GM21529 (cell line): ENCODE results near the gene IER2.
"Not testable (repeated sequence)": the region's sequence is repeated elsewhere in the genome, so short reads cannot be mapped to it uniquely, and the experiment has no call there.

Source experiments
- ATAC-seq: cut with Tn5 transposase; IDR thresholded peaks from one replicate; pipeline ENCODE4 v1.9.1; 2021; ENCODE audit not compliant: unreplicated experiment

The IER2 gene

DNA sequence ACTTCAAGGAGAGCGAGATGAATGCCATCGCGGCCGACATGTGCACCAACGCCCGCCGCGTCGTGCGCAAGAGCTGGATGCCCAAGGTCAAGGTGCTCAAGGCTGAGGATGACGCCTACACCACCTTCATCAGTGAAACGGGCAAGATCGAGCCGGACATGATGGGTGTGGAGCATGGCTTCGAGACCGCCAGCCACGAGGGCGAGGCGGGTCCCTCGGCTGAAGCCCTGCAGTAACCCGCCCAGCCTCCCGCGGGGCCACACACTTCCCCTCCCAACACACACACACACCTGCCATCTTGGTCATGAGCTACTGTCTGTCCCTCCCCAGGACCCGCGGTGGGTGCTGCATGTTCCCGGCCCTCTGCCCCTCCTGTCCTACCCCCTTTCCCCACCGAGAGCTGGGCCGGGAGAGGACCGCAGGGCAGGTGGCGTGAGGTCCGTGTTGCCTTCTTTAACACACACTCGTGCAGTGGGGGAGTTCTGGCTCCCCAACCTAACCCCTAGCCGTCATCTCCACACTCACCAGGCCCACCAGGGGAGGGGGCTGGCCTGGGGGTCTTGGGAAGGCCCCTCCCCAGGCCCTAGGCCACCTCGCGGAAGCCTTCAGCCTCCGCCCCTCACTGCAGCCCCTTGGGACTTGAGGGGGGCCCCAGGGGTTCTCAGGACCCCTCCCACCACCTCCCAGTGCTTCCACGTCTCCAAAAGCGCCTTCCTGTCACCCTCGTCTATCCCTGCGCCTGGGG lies 11.9 kb upstream of the IER2 start:
- no peak for ATAC-seq

DNA sequence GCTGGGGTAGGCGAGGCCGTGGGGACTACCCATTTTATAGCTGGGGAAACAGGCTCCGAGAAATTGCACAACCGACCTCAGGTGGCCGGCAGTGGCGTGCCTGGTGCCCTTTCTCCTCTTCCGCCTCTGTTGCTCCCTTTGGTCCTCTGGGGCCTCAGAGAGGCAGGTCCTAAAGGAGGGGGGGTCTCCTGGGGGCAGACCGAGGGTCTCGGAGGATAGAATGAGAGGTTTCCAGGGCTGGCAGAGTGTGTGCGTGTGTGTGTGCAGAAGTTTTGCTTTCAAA lies 11.4 kb upstream of the IER2 start:
- ATAC-seq = no peak

DNA sequence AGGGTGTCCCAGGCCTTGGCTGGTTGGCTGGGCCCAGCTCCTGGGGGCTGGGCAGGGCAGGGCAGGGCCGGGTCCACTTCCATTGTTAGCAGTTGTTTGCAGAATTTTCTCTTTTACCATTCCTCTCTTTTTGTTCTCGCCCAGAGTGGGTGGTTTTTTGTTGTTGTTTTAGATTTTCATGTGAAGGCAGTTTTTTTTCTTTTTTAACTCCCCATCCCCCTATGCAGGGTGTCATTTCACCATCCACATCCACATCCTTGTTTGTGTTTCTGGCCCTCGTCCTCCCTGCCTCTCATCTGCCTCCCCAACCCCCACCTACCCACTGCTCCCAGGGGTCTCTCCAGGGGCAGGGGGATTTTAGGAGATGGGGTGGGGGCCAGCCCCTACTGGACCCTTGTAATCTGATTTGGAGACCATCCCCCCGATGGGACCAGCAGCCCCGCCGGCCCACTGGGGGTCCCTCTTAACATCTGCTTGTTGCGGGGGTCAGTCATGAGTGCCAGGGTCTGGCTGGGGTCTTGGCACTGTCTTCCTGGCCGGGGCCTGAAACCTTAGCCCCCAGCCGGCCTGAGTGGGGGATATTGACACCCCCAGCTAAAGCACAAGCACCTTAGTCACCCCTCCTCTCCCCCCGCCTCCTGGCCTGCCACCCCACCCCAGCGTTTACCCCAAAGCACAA lies 10.4 kb upstream of the IER2 start:
- no peak for ATAC-seq

DNA sequence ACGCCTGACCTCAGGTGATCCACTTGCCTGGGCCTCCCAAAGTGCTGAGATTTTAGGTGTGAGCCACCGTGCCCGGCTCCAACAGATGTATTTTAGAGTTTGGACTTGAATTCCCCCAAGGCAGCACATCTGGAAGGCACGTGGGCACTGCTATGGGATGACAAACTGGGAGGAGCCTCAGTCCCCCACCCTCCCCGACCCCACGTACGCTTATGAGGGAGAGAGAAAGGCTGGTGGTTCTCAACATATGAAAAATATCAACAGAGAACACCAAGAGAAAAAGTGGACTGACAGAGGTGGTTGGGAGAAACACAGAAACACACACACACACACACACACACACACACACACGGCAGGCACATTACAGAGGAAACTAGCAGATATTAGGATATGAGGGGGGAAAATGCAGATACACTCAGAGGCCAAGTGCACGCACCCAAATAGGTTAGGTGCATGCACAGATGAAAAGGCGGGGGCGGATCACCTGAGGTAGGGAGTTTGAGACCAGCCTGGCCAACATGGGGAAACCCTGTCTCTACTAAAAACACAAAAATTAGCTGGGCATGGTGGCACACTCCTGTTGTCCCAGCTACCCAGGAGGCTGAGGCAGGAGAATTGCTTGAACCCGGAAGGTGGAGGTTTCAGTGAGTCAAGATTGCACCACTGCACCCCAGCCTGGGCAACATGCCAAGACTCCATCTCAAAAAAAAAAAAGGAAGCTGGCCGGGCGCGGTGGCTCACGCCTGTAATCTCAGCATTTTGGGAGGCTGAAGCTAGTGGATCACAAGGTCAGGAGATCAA lies 3.2 kb upstream of the IER2 start:
- no peak for ATAC-seq

DNA sequence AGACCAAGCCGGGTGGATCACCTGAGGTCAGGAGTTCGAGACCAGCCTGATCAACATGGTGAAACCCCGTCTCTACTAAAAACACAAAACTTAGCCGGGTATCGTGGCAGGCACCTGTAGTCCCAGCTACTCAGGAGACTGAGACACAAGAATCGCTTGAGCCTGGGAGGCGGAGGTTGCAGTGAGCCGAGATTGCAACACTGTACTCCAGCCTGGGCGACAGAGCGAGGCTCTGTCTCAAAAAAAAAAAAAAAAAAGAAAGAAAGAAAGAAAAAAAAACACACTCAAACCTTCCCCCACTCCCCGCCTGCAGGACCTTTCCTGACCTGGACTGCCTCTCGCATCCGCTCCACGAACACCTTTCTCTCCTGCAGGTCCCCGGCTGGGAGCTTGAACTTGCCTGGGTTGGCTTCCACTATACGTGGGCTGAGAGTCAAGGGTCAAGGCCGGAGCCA lies 1.0 kb upstream of the IER2 start:
- not testable (repeated sequence) for ATAC-seq

DNA sequence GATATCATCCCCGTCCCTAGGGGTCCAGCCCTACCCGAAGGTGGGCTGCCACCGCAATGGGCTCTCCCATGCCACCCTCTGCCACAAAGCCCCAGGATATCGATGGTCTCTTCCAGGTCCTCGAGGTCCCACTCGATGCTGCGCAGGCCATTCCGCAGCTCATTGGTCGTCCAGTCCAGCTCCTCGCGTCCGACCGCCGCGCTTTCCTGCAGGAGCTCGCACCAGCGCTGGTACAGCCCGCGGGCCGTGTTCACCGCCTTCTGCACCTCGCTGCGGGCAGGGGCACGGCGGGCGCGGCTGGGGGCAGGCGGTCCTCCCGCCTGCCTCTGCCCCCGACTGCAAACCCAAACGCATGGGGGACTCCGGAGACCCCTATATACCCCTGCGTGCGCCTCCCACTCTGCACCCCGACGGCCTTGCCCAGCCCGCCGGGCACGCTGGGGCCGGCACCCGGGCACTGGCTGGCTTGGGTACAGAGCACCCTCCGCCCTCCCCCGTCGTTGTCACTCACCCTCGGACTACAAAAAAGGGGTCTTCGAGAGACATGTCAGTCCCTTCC lies 504 bp upstream of the IER2 start:
- ATAC-seq = peak; percentile 2

DNA sequence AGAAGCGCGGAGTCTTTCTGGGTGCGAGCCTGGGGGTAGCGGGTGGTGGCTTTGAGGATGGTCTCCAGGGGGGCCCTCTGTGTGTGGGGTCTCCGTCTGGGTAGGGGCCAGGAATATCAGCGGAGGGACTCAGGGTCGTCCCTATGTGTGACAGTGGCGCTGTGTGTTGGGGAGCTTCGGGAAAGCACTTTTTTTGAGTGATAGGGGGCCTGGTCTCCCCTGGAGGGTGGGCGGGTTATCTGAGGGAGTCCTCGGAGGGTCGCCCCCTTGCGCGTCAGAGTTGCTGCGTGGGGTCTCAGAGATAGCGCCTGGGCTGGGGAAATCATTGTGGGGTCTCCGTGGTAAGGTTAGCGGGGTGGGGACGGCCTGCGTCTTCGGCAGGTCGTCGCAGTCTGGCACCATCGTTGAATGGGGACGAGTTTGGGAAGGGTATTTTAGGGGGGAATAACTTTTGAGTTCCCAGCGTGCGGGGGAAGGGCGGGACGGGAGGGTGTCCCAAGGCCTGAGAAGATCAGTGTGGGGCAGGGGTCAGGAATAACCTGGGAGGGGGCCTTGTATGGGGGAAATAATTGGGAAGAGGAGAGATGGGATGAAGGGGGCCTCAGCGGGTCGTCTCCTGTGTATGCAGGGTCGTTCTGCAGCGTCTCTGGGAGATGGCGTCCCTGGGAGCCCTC lies 857 bp downstream of the IER2 start:
- no peak for ATAC-seq

DNA sequence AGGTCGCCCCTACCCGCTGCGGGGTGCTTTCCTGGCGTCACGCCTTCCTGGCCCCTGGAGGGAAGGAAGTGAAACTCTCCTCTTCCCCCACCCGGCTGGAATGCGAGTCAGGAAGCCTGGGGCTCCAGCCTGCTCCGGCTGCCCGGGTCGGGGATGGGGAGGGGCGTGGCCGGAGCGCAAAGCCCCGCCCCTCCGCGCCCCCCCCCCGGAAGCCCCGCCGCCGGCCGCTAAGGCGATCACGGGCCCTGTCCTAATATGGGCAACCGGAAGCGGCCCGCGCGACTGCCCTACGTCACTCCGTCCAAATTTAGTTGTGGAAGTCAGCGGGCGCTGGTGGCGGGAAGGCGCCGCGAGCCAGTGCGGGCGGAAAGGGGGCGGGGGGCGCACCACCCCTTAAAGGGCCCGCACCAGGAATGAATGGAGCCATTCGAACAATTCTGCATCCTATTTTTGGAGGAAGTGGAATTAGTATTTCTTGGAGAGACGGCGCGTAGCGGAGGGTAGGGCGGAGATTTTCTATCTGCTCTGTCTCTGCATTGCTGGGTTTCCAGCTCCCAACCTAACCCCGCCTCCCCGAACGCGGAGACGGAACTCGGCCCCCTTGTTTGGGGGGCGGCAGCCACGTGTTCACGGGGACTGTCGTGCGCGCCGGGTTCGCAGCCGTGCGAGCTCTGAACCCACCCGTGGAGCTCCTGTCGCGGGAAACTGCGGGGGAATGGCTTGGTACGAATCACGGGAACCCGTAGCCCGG lies 1.6 kb downstream of the IER2 start:
- peak; percentile 32 for ATAC-seq

DNA sequence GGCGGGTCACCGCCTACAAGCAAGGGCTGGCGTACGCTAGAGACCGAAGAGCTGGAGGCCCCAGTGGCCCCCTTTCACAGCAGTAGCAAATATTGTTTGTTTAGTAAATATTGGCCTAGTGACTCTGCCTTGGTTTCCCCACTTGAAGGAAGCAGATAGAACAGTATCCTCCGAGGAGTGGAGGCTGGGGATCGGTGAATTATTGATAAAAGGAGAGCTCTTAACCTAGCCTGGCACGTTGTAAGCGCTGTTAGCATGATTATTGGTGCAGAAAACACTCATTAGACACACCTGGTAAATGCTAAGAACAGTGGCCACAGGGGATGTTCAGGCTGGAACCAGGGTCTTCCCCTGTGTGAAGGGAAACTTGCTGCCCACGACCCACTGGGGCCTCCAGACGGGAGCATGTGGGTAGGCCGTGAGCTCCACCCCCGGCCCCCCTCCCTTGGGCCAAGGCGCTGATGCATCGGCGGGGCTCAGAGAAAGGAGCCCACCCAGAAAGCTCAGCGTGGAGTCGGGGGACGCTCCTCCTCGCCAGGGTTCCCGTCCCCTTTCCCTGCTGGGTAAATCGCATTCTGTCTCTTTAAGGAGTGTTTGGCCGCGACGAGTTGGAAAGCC lies 2.3 kb downstream of the IER2 start:
- ATAC-seq = no peak

DNA sequence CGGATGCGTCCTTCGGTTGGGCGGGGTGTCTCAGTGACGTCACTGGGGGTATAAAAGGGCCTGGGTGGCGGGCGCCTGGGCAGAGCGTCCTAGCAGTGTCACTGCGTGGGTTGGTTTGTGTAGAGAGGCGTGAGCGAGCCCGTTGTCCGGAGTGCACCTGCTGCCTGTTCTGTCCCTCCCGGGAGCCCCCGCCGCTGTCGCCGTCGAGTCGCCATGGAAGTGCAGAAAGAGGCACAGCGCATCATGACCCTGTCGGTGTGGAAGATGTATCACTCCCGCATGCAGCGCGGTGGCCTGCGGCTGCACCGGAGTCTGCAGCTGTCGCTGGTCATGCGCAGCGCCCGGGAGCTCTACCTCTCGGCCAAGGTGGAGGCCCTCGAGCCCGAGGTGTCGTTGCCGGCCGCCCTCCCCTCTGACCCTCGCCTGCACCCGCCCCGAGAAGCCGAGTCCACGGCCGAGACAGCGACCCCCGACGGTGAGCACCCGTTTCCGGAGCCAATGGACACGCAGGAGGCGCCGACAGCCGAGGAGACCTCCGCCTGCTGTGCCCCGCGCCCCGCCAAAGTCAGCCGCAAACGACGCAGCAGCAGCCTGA lies 2.9 kb downstream of the IER2 start:
- ATAC-seq = peak; percentile 23

DNA sequence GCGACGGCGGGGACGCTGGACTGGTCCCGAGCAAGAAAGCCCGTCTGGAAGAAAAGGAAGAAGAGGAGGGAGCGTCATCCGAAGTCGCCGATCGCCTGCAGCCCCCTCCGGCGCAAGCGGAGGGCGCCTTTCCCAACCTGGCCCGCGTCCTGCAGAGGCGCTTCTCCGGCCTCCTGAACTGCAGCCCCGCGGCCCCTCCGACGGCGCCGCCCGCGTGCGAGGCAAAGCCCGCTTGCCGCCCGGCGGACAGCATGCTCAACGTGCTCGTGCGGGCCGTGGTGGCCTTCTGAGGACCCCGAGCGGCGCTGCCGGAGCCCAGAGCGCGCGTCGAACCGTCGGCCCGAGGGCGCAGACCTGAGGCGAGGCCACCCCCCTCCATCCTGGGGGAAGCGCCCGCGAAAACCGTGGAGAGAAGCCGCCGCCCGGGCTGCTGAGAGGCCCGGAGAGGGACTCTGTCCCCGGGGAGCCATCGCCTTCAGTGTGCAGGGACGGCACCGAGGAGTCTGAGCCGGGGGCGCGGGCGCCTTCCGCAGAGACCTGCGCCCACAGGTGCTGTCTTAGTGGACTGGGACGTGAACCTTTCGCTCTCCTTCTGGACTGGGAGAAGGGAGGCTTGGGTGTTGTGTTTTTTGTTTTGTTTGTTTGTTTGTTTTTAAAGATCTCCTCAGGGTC lies 3.5 kb downstream of the IER2 start:
- ATAC-seq = no peak

DNA sequence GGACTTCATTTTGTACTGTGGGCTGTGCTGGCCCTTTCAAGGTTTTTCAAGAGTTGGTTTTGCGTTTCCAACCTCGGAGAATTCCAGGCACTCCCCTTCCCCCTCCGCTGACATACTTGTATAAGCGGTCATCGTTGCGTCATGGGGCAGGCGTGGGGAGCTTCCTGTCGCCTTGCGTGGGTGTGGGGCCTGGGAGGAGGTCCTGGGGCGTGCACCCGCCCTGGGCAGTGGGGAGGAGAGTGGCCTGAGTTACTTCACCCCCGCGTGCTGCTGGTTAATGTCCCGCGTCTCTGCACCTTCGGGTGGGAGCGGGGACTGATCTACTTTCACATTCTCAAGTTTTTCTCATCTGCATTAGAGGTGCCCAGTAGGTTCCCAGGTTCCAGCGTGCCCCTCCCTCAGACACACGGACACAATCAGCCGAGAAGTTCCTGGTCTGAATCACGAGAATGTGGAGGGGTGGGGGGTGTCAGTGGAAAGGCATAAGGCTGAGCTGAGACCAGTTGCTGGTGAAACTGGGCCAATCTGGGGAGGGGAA lies 4.1 kb downstream of the IER2 start:
- ATAC-seq = no peak

DNA sequence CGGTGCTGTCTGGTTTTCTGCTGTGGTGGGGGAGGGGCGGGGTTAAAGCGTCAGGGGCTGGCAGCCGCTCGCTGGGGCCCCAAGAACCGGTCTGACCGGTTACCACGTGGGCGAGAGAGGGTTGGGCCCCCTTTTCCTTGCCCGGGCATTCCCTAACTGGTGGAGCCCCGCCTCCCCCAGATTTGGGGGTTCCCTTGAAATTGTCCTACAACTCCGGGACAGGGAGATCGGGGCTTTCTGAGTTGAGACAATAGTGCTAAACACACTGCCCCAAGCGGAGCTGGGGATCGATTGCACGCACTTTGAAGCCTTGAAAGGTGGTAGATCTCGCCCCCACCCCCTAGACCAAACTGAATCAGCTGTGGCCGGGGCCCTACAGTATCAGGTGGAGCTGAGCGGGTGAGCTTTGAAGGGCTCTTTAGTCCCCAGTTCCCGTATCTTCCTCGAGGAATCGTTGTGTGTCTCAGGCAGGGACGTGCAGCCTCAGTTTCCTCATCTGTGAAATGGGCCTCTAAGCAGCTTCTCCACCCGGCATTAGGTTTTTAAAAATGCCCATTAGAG lies 4.8 kb downstream of the IER2 start:
- ATAC-seq = no peak

DNA sequence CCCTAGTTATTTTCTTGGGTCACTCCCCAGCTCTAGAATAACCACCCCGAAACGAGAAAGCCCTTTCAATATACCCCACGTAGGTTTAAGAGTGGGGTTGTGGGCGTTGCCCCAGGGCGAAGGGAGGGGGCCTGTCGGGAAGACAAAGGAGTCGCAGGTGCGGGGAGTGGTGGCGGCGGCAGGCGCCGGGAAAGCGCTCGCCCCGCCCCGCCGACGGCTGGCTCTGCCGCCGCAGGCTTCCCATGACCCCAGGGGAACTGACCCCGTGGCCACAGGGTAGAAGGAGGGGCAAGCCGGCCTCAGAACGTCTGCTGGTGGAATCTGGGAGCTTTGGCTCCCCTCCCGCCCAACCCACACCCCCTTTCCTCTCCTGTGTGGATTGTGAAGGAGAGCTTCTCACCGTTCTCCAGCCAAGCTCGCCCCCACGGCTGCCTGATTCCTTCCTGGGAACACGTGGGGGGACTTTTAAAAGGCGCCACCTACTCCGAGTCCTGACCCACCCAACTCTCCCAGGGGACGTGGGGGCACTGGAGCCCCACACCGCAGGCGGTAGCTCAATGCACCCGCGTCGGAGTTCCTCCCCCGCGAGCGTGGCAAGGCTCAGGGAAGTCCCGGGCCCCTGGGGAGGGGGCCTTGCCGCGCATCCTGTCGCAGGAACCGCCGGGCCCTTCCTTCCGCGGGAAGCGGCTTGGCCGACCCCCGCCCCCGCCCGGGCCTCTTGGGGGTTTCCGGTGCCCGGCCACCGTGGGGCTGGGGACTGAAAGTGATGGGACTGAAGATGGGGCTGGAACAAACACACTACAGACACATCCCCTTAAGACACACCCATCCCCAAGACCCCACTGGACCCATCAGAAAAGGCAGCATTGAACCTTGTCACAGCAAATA lies 5.5 kb downstream of the IER2 start:
- ATAC-seq = no peak

DNA sequence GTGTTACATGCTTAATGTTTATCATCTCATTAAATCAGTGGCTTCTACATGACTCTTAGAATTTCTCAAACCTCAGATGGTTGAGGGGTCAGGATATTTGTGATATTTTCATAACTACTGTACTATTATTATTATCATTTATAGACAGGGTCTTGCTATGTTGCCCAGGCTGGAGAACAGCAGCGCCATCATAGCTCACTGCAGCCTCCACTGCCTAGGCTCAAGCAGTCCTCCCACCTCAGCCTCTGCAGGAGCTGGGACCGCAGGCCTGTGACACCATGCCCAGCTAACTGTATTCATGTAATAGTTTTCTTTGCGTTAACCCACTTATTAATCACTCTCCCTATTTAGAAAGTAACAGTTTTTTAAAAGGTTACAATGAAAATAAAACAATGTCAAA lies 9.5 kb downstream of the IER2 start:
- no peak for ATAC-seq

DNA sequence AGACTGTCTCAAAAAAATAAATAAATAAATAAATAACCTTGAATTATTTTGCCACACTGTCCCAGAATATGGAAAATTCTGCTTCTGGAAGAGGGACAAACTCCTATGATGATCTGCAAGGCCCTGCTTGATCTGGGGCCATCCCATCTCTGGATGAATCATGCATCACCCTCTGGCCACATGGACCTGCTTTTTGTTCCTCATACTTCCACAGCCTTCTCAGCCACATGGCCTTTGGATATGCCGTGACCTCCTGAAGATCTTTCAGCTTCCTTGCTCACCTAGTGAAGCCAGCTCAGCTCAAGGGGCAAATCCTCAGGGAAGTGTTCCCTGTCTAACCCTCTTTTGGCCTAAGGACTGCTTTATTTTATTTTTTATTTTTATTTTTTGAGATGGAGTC lies 10.3 kb downstream of the IER2 start:
- no peak for ATAC-seq
